Activated effector memory CD4-positive, alpha-beta T cell treated with Interleukin-2 at 50 U/mL for 16 hours (primary cell): ENCODE data around the gene ANKRD36.
"Not testable (repeated sequence)": the region's sequence is repeated elsewhere in the genome, so short reads cannot be mapped to it uniquely, and the experiment has no call there.

Experiments used
- DNase-seq: peaks from one replicate; pipeline ENCODE4 v3.0.0-alpha.2; 2020

ANKRD36 gene

DNA sequence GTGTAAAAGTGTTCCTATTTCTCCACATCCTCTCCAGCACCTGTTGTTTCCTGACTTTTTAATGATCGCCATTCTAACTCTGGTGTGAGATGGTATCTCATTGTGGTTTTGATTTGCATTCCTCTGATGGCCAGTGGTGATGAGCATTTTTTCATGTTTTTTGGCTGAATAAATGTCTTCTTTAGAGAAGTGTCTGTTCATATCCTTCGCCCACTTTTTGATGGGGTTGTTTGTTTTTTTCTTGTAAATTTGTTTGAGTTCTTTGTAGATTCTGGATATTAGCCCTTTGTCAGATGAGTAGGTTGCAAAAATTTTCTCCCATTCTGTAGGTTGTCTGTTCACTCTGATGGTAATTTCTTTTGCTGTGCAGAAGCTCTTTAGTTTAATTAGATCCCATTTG is 16.1 kb downstream of the ANKRD36 start:
- DNase-seq = not testable (repeated sequence)

GRCh38 chr2:97144016-97144415 is 31.1 kb downstream of the ANKRD36 start:
- DNase-seq = not testable (repeated sequence)

DNA sequence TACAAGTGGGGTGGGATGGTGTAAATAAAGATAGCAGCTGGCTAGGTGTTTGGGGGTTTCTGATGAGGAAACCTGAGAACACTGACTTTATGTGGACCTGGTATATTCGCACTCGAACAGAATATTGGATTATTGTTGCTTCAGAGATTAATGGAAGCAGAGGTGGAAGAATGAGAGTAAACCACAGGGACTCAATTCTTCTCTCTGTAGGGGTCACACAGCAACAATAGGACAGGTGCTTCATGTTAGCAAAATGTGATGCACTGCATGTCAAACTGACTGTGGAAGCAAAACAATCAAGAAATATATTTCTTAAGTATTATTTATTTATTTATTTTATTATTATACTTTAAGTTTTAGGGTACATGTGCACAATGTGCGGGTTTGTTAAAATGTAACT is 53.6 kb downstream of the ANKRD36 start:
- DNase-seq = not testable (repeated sequence)

- not testable (repeated sequence) for DNase-seq
Observed at GRCh38 chr2:97167938-97168337, 55.0 kb downstream of the ANKRD36 start.

DNA sequence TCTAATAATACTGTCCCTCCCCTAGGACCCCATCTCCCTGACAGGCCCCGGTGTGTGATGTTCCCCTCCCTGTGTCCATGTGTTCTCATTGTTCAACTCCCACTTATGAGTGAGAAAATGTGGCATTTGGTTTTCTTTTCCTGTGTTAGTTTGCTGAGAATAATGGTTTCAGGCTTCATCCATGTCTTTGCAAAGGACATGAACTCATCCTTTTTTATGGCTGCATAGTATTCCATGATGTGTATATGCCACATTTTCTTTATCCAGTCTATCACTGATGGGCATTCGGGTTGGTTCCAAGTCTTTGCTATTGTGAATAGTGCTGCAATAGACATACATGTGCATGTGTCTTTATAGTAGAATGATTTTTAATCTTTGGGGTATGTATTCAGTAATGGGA is 55.6 kb downstream of the ANKRD36 start:
- DNase-seq = not testable (repeated sequence)

DNA sequence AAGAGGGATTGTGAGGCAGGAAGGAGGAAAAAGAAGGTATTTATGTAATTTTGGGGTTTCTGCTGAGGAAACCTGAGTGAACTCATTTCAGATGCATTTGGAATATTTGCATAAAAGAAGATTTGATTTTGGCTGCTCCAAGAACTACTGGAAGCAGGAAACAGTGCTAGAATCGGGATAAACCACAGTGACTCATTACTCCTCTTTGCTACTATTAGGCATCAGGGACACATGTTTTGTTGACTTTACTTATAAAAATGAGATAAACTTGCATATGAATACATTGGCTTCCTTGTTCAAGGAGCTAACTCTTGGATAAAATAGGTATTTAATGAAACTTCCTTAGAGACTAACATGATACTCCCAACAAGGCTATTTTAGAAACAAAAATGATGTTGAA is 67.4 kb downstream of the ANKRD36 start:
- not testable (repeated sequence) for DNase-seq

DNA sequence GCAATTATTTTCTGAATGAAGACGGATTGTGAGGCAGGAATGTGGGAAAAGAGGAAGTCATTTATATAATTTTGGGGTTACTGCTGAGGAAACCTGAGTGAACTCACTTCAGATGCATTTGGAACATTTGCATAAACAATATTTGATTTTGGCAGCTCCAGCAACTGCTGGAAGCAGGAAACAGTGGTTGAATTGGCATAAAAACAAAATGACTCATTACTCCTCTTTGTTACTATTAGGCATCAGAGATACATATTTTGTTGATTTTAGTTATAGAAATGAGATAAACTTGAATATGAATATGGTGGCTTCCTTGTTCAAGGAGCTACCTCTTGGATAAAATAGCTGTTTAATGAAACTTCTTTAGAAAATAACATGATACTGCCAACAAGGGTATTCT is 82.4 kb downstream of the ANKRD36 start:
- DNase-seq = not testable (repeated sequence)

- DNase-seq = not testable (repeated sequence)
Observed at GRCh38 chr2:97197251-97197650, 84.3 kb downstream of the ANKRD36 start.

DNA sequence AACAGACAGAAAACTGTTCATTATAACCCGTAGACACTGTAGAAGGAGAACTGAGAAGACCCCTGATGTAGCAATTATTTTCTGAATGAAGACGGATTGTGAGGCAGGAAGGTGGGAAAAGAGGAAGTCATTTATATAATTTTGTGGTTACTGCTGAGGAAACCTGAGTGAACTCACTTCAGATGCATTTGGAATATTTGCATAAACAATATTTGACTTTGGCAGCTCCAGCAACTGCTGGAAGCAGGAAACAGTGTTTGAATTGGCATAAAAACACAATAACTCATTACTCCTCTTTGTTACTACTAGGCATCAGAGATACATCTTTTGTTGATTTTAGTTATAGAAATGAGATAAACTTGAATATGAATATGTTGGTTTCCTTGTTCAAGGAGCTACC is 87.9 kb downstream of the ANKRD36 start:
- not testable (repeated sequence) for DNase-seq

GRCh38 chr2:97202643-97203250 is 89.8 kb downstream of the ANKRD36 start:
- DNase-seq = not testable (repeated sequence)

GRCh38 chr2:97210325-97210724 is 97.4 kb downstream of the ANKRD36 start:
- DNase-seq = no peak

- not testable (repeated sequence) for DNase-seq
Observed at GRCh38 chr2:97215025-97215424, 102.1 kb downstream of the ANKRD36 start.

DNA sequence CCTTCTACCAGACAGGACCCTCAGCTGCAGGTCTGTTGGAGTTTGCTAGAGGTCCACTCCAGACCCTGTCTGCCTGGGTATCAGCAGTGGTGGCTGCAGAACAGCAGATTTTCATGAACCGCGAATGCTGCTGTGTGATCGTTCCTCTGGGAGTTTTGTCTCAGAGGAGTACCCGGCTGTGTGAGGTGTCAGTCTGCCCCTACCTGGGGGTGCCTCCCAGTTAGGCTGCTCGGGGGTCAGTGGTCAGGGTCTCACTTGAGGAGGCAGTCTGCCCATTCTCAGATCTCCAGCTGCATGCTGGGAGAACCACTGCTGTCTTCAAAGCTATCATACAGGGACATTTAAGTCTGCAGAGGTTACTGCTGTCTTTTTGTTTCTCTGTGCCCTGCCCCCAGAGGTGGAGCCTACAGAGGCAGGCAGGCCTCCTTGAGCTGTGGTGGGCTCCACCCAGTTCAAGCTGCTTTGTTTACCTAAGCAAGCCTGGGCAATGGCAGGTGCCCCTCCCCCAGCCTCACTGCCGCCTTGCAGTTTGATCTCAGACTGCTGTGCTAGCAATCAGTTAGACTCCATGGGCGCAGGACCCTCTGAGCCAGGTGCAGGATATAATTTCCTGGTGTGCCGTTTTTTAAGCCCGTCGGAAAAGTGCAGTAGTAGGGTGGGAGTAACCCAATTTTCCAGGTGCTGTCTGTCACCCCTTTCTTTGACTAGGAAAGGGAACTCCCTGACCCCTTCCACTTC is 118.1 kb downstream of the ANKRD36 start:
- DNase-seq = not testable (repeated sequence)

DNA sequence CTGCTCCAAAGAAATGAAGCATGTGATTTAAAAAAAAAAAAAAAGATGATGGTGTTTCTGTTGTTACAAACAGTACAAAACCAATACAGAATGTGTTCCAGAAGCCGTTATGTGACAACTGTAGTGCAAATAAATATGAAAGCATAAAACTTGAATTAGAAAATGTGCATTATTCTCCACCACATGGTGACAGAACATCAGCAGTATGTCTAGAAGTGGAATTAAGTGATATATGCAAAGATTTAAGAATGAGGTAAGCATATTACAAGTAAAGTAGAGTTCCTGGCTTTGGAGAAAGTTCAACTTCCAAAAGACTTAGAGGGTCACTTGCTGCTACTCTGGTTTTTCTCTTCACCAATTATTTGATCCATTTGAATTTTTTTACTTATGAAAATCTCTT is 120.0 kb downstream of the ANKRD36 start:
- DNase-seq = not testable (repeated sequence)

DNA sequence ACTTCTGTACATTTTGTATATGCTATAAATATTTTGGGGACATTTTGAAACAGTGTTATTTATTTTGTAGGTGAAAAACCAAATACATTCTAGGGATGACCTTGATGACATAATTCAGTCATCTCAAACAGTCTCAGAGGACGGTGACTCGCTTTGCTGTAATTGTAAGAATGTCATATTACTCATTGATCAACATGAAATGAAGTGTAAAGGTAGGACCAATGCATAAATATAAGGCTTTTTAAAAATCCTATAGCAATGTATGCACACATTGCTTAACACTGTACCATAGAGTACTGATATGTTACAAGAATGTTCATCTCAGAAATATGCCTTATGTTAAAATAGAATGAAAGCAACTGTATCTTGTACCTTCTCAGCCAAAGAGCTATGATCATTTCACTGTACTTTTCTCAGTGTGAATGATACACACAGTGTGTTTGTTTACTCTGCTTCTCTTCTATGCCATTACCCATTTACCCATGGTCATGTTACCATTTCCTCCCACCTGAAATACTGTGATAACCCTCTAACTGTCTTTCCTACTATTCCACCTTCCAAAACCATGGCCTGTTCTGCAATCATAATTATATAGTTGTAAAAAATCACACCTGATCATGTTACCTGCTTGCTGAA is 120.8 kb downstream of the ANKRD36 start:
- not testable (repeated sequence) for DNase-seq

DNA sequence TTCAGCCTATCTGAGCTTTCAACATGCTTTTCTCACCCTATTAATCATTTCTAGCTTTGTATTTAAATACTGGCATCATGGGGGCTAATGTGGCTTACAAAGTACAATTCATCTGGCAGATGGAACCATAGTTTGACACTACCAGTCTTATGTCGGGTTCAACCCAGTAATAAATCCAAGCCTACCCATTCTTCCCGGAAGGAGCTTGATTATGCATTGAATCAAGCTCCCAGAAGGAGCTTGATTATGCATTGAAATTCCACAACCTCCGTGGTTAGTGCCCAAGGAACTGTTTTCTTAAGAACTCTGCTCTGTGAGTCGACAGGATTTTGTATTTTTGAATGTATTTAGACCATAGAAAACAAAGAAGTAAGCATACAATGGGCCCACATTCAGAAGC is 148.2 kb downstream of the ANKRD36 start:
- DNase-seq = not testable (repeated sequence)

DNA sequence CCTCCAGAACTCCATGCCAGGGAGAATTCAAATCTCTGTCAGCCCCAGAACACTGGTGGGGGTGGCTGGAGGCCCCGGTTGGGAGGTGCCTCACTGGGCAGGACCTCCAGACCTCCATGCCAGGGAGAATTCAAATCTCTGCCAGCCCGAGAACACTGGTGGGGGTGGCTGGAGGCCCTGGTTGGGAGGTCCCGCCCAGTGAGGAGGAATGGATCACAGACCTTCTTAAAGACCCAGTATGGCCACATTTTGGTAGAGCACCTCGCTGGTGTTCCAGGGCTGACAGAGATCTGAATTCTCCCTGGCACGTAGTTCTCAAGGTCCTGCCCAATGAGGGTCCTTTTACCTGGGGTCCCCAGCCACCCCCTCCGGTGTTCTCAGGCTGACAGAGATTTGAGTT is 153.5 kb downstream of the ANKRD36 start:
- not testable (repeated sequence) for DNase-seq

- DNase-seq = no peak
Observed at GRCh38 chr2:97267411-97268074, 154.6 kb downstream of the ANKRD36 start.

DNA sequence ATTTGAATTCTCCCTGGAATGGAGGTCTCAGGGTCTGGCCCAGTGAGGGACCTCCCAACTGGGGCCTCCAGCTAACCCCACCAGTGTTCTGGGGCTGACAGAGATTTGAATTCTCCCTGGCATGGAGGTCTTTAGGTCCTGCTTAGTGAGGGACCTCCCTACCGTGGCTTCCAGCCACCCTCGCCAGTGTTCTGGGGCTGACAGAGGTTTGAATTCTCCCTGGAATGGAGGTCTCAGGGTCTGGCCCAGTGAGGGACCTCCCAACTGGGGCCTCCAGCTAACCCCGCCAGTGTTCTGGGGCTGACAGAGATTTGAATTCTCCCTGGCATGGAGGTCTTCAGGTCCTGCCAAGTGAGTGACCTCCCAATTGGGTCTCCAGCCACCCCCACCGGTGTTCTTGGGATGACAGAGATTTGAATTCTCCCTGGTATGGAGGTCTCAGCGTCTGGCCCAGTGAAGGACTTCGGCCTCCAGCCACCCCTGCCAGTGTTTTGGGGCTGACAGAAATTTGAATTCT is 155.2 kb downstream of the ANKRD36 start:
- not testable (repeated sequence) for DNase-seq

GRCh38 chr2:97276232-97276798 is 163.4 kb downstream of the ANKRD36 start:
- not testable (repeated sequence) for DNase-seq

- not testable (repeated sequence) for DNase-seq
Observed at GRCh38 chr2:97285187-97285586, 172.2 kb downstream of the ANKRD36 start.

DNA sequence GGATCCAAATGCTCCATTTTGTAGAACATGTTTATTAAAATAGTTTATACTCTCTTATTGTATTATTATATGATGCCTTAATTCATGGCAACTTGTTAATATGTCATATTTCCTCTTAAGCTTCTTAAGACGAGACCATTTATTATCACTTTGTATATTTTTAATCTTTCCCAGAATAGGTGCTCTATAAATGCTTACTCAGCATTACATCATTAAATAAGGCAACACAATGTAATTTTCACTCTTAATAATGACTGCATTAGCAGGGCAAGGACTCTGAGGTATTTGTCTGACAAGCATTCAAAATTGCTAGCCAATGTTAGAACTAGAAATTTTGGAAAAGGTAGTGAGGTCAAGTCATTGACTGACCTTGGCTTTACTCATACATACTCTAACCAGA is 180.7 kb downstream of the ANKRD36 start:
- DNase-seq = not testable (repeated sequence)
